ENCODE measurements around the gene HTR3B.

Gene HTR3B

DNA sequence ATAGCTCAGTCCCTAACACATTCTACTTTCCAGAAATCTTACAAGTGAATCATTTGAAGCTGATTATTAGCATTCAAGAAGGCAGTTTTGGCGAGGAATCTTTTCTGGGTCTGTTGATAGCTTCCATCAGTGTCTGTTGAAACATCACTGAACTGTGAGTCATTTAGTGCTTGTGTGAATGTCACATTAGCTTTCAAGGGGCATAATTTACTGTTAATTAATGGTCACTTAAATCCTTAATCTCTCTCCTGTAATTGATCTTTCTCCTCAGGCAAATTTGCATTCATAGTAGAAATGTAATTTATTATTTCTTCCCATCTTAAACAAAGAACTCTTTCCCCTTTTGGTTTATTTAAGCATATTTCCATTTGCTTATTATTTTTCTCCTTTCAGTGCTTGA is 2.6 kb downstream of the HTR3B start:
- TF ChIP-seq POLR2AphosphoS5 (IDR thresholded peaks at IDR 0.05; ENCODE audit: low read depth, low read length) (no peak), SIN3A (IDR thresholded peaks at IDR 0.05; ENCODE audit: borderline replicate concordance, insufficient read depth, low read length) (no peak), FOXP2 (optimal IDR thresholded peaks at IDR 0.05; ENCODE audit: borderline replicate concordance, extremely low read depth, extremely low read length, insufficient read depth) (no peak), TAF1 (IDR thresholded peaks at IDR 0.05; ENCODE audit: borderline replicate concordance, insufficient read depth, low read length) (no peak)
- TF ChIP-seq, protein P1, sequence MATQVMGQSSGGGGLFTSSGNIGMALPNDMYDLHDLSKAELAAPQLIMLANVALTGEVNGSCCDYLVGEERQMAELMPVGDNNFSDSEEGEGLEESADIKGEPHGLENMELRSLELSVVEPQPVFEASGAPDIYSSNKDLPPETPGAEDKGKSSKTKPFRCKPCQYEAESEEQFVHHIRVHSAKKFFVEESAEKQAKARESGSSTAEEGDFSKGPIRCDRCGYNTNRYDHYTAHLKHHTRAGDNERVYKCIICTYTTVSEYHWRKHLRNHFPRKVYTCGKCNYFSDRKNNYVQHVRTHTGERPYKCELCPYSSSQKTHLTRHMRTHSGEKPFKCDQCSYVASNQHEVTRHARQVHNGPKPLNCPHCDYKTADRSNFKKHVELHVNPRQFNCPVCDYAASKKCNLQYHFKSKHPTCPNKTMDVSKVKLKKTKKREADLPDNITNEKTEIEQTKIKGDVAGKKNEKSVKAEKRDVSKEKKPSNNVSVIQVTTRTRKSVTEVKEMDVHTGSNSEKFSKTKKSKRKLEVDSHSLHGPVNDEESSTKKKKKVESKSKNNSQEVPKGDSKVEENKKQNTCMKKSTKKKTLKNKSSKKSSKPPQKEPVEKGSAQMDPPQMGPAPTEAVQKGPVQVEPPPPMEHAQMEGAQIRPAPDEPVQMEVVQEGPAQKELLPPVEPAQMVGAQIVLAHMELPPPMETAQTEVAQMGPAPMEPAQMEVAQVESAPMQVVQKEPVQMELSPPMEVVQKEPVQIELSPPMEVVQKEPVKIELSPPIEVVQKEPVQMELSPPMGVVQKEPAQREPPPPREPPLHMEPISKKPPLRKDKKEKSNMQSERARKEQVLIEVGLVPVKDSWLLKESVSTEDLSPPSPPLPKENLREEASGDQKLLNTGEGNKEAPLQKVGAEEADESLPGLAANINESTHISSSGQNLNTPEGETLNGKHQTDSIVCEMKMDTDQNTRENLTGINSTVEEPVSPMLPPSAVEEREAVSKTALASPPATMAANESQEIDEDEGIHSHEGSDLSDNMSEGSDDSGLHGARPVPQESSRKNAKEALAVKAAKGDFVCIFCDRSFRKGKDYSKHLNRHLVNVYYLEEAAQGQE (IDR thresholded peaks at IDR 0.05; ENCODE audit: insufficient read depth in 1 of 2, low read depth in 2 of 2, low read length in 2 of 2): no peak

DNA sequence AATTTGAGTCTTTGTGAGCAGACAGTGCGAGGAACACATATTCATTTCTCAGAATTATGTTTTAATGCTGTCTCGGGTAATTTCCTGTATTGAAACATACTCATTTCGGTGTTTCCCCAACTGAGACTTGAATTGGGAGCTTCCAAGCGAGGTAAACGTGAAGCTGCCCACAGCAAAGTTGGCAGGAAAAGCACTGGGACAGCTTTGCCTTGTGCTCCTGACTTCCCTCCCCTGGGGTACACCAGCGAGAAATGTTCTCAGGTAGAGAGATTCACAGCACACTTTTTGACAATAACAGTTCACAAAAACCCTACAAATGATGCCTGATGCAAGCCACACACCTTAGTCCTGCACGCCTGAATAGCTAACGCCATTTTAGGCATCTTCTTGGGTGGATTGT is 3.1 kb downstream of the HTR3B start:
- TF ChIP-seq SIN3A (IDR thresholded peaks at IDR 0.05; ENCODE audit: borderline replicate concordance, insufficient read depth, low read length) (no peak), TAF1 (IDR thresholded peaks at IDR 0.05; ENCODE audit: borderline replicate concordance, insufficient read depth, low read length) (no peak), POLR2AphosphoS5 (IDR thresholded peaks at IDR 0.05; ENCODE audit: low read depth, low read length) (no peak), FOXP2 (optimal IDR thresholded peaks at IDR 0.05; ENCODE audit: borderline replicate concordance, extremely low read depth, extremely low read length, insufficient read depth) (no peak)
- TF ChIP-seq, protein P1 (IDR thresholded peaks at IDR 0.05; ENCODE audit: insufficient read depth in 1 of 2, low read depth in 2 of 2, low read length in 2 of 2): no peak

DNA sequence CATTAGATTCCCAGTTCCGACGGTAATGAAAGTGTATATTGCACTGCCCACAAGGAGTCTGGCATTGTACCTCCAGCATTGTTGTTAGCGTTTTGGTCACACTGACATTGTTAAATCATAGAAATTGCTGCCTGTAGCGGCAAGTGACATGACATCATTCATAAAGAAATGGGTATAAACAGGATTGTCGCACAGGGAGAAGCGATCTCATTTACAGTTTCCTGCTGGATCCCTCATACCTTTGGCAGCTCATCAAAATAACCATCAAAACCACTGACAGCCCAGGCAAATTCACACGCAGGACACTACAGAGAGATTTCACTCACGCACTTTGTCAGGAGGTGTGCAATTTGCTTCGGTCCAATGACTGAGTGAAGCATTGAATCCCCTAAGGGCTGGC is 3.5 kb downstream of the HTR3B start:
- TF ChIP-seq FOXP2 (optimal IDR thresholded peaks at IDR 0.05; ENCODE audit: borderline replicate concordance, extremely low read depth, extremely low read length, insufficient read depth) (no peak), TAF1 (IDR thresholded peaks at IDR 0.05; ENCODE audit: borderline replicate concordance, insufficient read depth, low read length) (no peak), SIN3A (IDR thresholded peaks at IDR 0.05; ENCODE audit: borderline replicate concordance, insufficient read depth, low read length) (no peak), POLR2AphosphoS5 (IDR thresholded peaks at IDR 0.05; ENCODE audit: low read depth, low read length) (no peak)
- TF ChIP-seq, protein P1 (IDR thresholded peaks at IDR 0.05; ENCODE audit: insufficient read depth in 1 of 2, low read depth in 2 of 2, low read length in 2 of 2): no peak

DNA sequence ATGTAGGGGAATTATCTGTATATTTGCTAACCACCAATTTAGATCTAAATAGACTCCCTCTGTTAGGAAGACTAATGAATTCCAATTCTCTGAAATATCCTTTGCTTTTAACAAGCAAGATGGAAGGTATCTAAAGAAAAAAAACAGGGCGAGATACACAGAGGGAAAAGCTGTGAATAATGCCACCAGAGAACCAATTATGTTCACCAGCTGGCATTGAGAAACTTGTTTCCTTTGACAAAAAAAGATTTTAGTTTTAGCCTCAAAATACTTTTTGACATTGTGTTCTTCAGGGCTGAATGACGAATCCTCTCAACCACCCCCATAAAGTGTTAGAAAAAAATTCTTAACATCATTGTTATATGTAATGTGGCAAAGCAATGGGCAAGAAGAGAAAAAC is 19.0 kb downstream of the HTR3B start:
- TF ChIP-seq SIN3A (IDR thresholded peaks at IDR 0.05; ENCODE audit: borderline replicate concordance, insufficient read depth, low read length): no peak
- TF ChIP-seq TAF1 (IDR thresholded peaks at IDR 0.05; ENCODE audit: borderline replicate concordance, insufficient read depth, low read length): no peak
- TF ChIP-seq FOXP2 (optimal IDR thresholded peaks at IDR 0.05; ENCODE audit: borderline replicate concordance, extremely low read depth, extremely low read length, insufficient read depth): no peak
- no peak for TF ChIP-seq POLR2AphosphoS5 (IDR thresholded peaks at IDR 0.05; ENCODE audit: low read depth, low read length)
- TF ChIP-seq, protein P1 (IDR thresholded peaks at IDR 0.05; ENCODE audit: insufficient read depth in 1 of 2, low read depth in 2 of 2, low read length in 2 of 2): no peak
